ENCODE data around the gene SH3RF3.

- TF ChIP-seq POLR2AphosphoS5 (IDR thresholded peaks at IDR 0.05; ENCODE audit: insufficient read depth in 1 of 2, low read depth in 1 of 2) = no peak
- TF ChIP-seq, protein P1, sequence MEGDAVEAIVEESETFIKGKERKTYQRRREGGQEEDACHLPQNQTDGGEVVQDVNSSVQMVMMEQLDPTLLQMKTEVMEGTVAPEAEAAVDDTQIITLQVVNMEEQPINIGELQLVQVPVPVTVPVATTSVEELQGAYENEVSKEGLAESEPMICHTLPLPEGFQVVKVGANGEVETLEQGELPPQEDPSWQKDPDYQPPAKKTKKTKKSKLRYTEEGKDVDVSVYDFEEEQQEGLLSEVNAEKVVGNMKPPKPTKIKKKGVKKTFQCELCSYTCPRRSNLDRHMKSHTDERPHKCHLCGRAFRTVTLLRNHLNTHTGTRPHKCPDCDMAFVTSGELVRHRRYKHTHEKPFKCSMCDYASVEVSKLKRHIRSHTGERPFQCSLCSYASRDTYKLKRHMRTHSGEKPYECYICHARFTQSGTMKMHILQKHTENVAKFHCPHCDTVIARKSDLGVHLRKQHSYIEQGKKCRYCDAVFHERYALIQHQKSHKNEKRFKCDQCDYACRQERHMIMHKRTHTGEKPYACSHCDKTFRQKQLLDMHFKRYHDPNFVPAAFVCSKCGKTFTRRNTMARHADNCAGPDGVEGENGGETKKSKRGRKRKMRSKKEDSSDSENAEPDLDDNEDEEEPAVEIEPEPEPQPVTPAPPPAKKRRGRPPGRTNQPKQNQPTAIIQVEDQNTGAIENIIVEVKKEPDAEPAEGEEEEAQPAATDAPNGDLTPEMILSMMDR (IDR thresholded peaks at IDR 0.05) = no peak
Measured at GRCh38 chr2:109234355-109234754, 105.3 kb downstream of the SH3RF3 start.

Data from vagina (tissue), 2 donors.